ENCODE results near the gene SLC29A2. TPM values are rescaled to one million over a fixed set of nuclear protein-coding genes. Genes with fewer than 3 reads are reported as not detected.

The SLC29A2 gene
- total and polyA plus RNA-seq, 2 of the 8 experiments (the other 6 are each of a cell fraction or from before 2014, with no cell fraction given): 29.3 to 31.6 TPM

DNA sequence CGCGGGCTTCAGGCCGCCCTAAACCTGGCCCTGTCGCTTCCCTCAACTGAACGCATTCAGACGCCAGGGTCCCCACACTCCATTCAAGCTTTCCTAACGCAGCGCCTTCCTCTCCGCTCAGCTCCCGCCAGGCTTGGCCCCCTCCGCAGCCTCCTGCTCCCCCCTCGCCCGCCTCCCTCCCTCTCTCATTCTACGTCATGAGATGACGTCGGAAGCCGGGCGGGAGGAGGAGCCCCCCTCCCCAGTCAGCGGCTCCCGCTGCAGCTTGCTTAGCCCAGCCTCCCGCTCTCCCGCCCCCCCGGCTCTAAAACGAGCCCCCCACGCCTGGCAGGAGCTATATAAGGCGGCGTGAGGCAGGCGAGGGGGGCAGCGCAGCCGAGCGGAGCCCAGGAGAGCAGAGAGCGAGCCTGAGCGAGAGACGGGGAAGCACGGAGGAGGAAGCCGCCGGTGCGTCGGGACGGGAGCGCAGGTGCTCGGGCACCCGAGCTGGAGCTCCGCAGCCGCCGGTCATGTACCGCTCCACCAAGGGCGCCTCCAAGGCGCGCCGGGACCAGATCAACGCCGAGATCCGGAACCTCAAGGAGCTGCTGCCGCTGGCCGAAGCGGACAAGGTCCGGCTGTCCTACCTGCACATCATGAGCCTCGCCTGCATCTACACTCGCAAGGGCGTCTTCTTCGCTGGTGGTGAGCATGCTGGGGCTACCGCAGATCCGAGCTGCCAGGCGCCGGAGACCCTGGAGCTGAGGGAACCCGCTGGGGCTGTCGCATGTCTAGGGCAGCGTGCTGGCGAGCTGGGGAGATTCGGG, 49.3 kb upstream of the SLC29A2 start, which contains the start of gene NPAS4:
Gene NPAS4, plus strand, starts transcription at position 365 of the 806 bp plus-strand sequence. Its CDS starts 145 bp downstream, at position 510.
- no peak within 1 kb of the TSS for H4K91ac ChIP-seq (replicated peaks; ENCODE audit: insufficient read length, low read length)
- H3K4me1 ChIP-seq (replicated peaks in 1 of 4; ENCODE audit: control insufficient read depth in 3 of 4, insufficient read depth in 4 of 4, low read length in 3 of 4): peaks cover 3 to 20% (median 8%) of the 10 kb centered on the region in 4 experiments
- no peak within 1 kb of the TSS for H3K18ac ChIP-seq (ENCODE audit: extremely low read depth, low read length)
- H3K27me3 ChIP-seq (replicated peaks in 1 of 4; ENCODE audit: control insufficient read depth in 3 of 4, extremely low read depth in 1 of 4, insufficient read depth in 3 of 4, low read length in 3 of 4): peaks cover 13 to 28% (median 26%) of the 10 kb centered on the region in 4 experiments
- no peak within 1 kb of the TSS for H3K23ac ChIP-seq (ENCODE audit: insufficient read length)
- no peak within 1 kb of the TSS for H2AK5ac ChIP-seq (ENCODE audit: low read depth, low read length)
- ChIA-PET POLR2A (ENCODE audit: partially characterized antibody) (interaction anchor here (0.8 to 7.3 kb wide), 12 partner anchors 10 to 259 kb away, joined by 3 to 78 read pairs (median 4); partner anchors contain the start of genes ACTN3, DPP3, MRPL11 and PELI3), CTCF (ENCODE audit: partially characterized antibody) (interaction anchor here (0.6 to 13.2 kb wide), 25 partner anchors 11 to 434 kb away, joined by 3 to 259 read pairs (median 4); partner anchors contain the start of genes BRMS1, CTSF, DPP3 and MRPL11)
- peak within 1 kb of the TSS; percentile 17 to 61 (median 54) for H3K4me3 ChIP-seq (ENCODE audit: extremely low read depth in 1 of 4, insufficient read depth in 2 of 4, low read depth in 3 of 4, low read length in 4 of 4)
- peak in 1 of 2 experiments; percentile 75 for DNase-seq (ENCODE audit: low read depth in 1 of 2, low spot score in 2 of 2)
- H2AFZ ChIP-seq (ENCODE audit: low read length): no peak within 1 kb of the TSS
- H3K14ac ChIP-seq (ENCODE audit: insufficient read length): no peak within 1 kb of the TSS
- no peak within 1 kb of the TSS for H2BK15ac ChIP-seq (ENCODE audit: low read length)
- H2BK120ac ChIP-seq (replicated peaks; ENCODE audit: low read depth, low read length): no peak within 1 kb of the TSS
- H3K4ac ChIP-seq (replicated peaks; ENCODE audit: insufficient read length, low read depth, low read length): no peak within 1 kb of the TSS
- H4K5ac ChIP-seq (ENCODE audit: insufficient read length, low read depth, low read length): no peak within 1 kb of the TSS
- no peak within 1 kb of the TSS for H2BK12ac ChIP-seq (ENCODE audit: low read depth, low read length)
- H3K4me2 ChIP-seq (ENCODE audit: insufficient read depth in 1 of 2, low read depth in 2 of 2, low read length in 2 of 2): peak within 1 kb of the TSS; percentile 88
- no peak within 1 kb of the TSS for H2BK5ac ChIP-seq (ENCODE audit: low read depth, low read length)
- peaks cover 13% of the 10 kb centered on the region for H3K23me2 ChIP-seq (ENCODE audit: low read depth, low read length)
- whole genome bisulfite sequencing, 2 experiments (ENCODE audit: extremely low coverage in 1 of 2, insufficient coverage in 1 of 2, insufficient read length in 1 of 2, insufficient replicate concordance in 2 of 2, low coverage in 1 of 2, low lambda C conversion rate in 2 of 2, missing lambda C conversion rate in 1 of 2): 7% methylated on average over 48 of the region's 71 CpGs; no CpG with 5 or more reads in 1 of the 2 experiments
- H3K27ac ChIP-seq (ENCODE audit: low read depth, low read length): no peak within 1 kb of the TSS
- H4K20me1 ChIP-seq (replicated peaks in 1 of 2; ENCODE audit: control insufficient read depth in 1 of 2, insufficient read depth in 2 of 2, low read length in 2 of 2): peaks cover 16 to 27% of the 10 kb centered on the region in 2 experiments
- H3K9me3 ChIP-seq (ENCODE audit: insufficient read depth in 2 of 2, low read depth in 1 of 2, low read length in 1 of 2): no peaks in the 10 kb centered on the region
- no peak within 1 kb of the TSS for H3K56ac ChIP-seq (replicated peaks; ENCODE audit: insufficient read length, low read depth, low read length)
- no peaks in the 10 kb centered on the region for H3K79me1 ChIP-seq (ENCODE audit: low read depth, low read length)
- no peak for FAIRE-seq
- H3K79me2 ChIP-seq (ENCODE audit: control insufficient read depth in 1 of 2, insufficient read depth in 2 of 2, low read length in 2 of 2): no peaks in the 10 kb centered on the region
- no peak within 1 kb of the TSS; a peak in 1 of 7 replicates for H3K9ac ChIP-seq (replicated peaks in 1 of 4; ENCODE audit: extremely low read depth in 1 of 4, low read depth in 3 of 4, low read length in 3 of 4)
- no peak within 1 kb of the TSS; the same call in 1 of the 2 replicates for H4K8ac ChIP-seq (ENCODE audit: extremely low read depth, insufficient read depth, low read length)
- H2BK20ac ChIP-seq (ENCODE audit: low read length): no peak within 1 kb of the TSS
- no peaks in the 10 kb centered on the region; a peak in 1 of 8 replicates for H3K36me3 ChIP-seq (ENCODE audit: control insufficient read depth in 2 of 4, insufficient read depth in 4 of 4, low read length in 3 of 4)
- TF ChIP-seq KDM4A (IDR thresholded peaks at IDR 0.05; ENCODE audit: low read depth, low read length, severe bottlenecking) (peak; percentile 8), EZH2 (IDR thresholded peaks at IDR 0.05; ENCODE audit: low read depth, low read length, severe bottlenecking) (peak; percentile 51), JUND (IDR thresholded peaks at IDR 0.05; ENCODE audit: low read length) (no peak), SUZ12 (IDR thresholded peaks at IDR 0.05; ENCODE audit: low read length) (peak; percentile 74; the same call in 1 of the 2 replicates), CREB1 (IDR thresholded peaks at IDR 0.05) (peak; percentile 94), RNF2 (IDR thresholded peaks at IDR 0.05; ENCODE audit: borderline replicate concordance, low read depth, low read length, missing control alignments, poor library complexity, severe bottlenecking) (peak; percentile 59), EP300 (IDR thresholded peaks at IDR 0.05; ENCODE audit: borderline replicate concordance in 1 of 2, low read depth in 2 of 2, low read length in 2 of 2) (no peak), CTCF (IDR thresholded peaks at IDR 0.05; ENCODE audit: control extremely low read depth in 1 of 3, insufficient read depth in 1 of 3, low read depth in 1 of 3, low read length in 3 of 3) (no peak)
